NCI-H460 (cell line): ENCODE results near the gene FAM236A. TPM values are rescaled to one million over a fixed set of nuclear protein-coding genes. Genes with fewer than 3 reads are reported as not detected.
"Not testable (repeated sequence)": the region's sequence is repeated elsewhere in the genome, so short reads cannot be mapped to it uniquely, and the experiment has no call there.

Source experiments
- DNase-seq: peaks from one replicate; pipeline ENCODE4 v3.0.0-alpha.2; 2016; ENCODE audit warnings: low read depth; ENCODE audit errors: extremely low read depth
- polyA plus RNA-seq: library from polyadenylated mRNA; depleted of rRNA; stranded (reverse); fragments of >200 nt; gene quantifications from 2 replicates; pipeline ENCODE4 v1.2.3, GENCODE V29; 2014; cell fraction: nucleus; rRNA removed
- total RNA-seq: library from RNA; depleted of rRNA; stranded (reverse); fragments of >200 nt; shearing (Covaris generic); gene quantifications from 2 replicates; pipeline ENCODE4 v1.2.3, GENCODE V29; 2014; rRNA removed

Gene FAM236A
- not detected in 2 replicates for total RNA-seq
- not detected in 2 replicates for polyA plus RNA-seq

GRCh38 chrX:72937906-72938305 lies at the start of gene FAM236A:
TSS of gene FAM236A (plus strand) at chrX:72938206. CDS start at chrX:72938263, 57 bp downstream.
- DNase-seq, result not testable (repeated sequence)

GRCh38 chrX:72889740-72890139 lies 48.3 kb upstream of the FAM236A start:
- DNase-seq, result not testable (repeated sequence)

DNA sequence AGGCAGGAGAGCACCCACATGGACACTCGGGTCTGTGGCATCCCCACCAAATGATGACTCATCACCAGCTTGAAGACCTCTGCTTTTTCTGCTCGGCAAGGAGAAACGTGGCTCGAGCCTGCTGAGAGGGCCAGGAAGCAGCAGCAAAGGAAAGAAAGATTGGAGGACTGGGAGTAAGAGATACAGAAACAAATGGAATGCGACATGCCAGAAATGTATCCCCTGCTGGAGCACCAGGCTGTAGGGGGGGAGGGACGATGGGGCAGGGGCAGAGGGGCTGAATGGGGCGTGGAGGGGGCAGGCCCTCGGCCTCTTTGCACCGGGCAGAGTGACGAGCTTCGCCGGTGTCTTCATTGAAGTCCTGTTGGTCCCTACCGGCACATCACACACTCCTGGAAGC lies 25.7 kb upstream of the FAM236A start, which contains the start of gene FAM236C:
FAM236C (plus strand) TSS at position 301 of the 400 bp plus-strand sequence. CDS start 100 bp downstream, outside the sequence.
- not testable (repeated sequence) for DNase-seq

GRCh38 chrX:72916096-72916495 lies 21.9 kb upstream of the FAM236A start:
- DNase-seq, result not testable (repeated sequence)

GRCh38 chrX:72932283-72932682 lies 5.7 kb upstream of the FAM236A start:
- not testable (repeated sequence) for DNase-seq

GRCh38 chrX:72936455-72936854 lies 1.6 kb upstream of the FAM236A start:
- not testable (repeated sequence) for DNase-seq

GRCh38 chrX:72936882-72937455 lies 1.0 kb upstream of the FAM236A start:
- DNase-seq, result not testable (repeated sequence)

DNA sequence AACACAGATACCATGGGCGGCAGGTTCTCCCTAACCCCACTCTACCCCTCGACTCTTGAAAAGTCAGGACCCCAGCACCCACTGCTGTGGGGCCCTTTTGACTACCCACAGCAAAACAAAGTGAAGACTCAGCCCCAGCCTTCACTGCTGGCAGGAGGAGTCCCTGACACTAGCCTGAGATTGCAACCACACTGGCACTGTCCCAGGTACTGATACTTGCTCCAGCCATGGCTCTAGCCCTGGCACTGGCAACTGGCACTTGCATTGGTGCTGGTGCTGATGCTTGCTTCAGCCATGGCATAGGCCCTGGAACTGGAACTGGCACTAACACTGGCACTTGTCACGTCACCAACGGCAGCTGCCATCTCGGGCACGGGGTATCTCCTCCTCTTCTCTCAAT lies 4.3 kb downstream of the FAM236A start:
- DNase-seq, result not testable (repeated sequence)

DNA sequence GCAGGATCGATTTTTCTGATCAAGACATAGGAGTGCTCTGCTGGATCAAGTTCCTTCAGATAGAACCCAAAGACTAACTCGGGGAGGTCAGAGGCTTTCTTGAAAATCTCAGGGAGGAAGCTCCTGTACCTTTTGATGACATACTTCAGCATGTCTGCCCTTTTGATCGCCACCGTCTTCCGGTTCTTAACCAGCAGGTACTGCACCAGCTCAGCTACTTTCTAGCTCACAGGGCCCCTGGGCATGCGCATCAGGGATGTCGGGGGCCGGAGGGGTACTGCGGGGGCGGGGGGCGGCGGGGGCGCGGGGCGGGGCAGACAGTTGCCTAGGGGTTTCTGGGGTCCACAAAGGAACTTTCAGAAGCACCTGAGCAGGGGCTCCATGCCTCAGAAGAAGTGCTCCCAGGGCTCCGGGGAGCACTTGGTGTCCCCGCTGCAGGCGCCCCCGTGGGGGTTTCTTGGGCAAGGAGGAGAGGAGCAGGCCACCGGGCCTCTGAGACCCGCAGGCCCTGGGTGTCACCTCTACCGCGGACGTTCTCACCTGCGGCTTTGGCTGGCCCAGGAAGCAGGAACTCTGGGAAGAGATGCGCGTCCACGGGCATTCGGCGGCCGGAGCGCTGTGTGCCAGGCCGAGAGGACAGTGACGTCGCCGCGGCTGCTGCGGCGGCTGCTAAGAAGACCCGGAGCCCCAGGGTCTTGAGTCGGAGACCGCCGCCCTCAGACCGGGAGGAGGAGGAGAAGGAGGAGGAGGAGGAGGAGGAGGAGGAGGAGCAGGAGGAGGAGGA lies 5.2 kb downstream of the FAM236A start:
- DNase-seq, result not testable (repeated sequence)

DNA sequence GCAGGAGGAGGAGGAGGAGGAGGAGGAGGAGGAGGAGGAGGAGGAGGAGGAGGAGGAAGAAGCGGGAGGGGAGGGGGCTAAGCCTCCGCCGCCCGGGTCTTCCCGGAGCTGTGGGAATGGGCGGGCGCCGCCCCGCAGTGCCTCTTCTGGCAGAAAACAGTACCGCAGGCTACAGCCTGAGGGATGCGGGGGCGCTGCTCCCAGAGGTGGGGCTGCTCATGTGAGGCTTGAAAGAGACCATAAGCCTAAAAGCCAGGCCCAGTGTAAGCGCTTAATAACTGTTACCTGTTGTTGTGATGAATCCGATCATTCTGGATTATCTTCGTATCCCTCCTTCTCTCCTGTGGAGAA lies 5.8 kb downstream of the FAM236A start, which contains the start of gene DMRTC1:
DMRTC1 (minus strand) TSS at position 19 of the 351 bp plus-strand sequence. CDS start 68,143 bp downstream, outside the sequence.
- DNase-seq, result not testable (repeated sequence)

DNA sequence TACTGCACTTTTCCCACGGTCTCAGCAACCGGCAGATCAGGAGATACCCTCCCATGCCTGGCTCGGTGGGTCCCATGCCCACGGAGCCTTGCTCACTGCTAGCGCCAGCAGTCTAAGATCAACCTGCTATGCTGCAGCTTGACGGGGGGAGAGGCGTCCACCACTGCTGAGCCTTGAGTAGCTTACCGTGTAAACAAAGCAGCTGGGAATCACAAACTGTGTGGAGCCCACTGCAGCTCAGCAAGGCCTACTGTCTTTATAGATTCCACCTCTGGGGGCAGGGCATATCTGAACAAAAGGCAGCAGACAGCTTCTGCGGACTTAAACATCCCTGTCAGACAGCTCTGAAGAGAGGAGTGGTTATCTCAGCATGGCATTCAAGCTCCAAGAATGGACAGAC lies 22.0 kb downstream of the FAM236A start:
- DNase-seq, result not testable (repeated sequence)

GRCh38 chrX:72971859-72972258 lies 33.9 kb downstream of the FAM236A start:
- not testable (repeated sequence) for DNase-seq

GRCh38 chrX:72974885-72975284 lies 36.9 kb downstream of the FAM236A start:
- not testable (repeated sequence) for DNase-seq

DNA sequence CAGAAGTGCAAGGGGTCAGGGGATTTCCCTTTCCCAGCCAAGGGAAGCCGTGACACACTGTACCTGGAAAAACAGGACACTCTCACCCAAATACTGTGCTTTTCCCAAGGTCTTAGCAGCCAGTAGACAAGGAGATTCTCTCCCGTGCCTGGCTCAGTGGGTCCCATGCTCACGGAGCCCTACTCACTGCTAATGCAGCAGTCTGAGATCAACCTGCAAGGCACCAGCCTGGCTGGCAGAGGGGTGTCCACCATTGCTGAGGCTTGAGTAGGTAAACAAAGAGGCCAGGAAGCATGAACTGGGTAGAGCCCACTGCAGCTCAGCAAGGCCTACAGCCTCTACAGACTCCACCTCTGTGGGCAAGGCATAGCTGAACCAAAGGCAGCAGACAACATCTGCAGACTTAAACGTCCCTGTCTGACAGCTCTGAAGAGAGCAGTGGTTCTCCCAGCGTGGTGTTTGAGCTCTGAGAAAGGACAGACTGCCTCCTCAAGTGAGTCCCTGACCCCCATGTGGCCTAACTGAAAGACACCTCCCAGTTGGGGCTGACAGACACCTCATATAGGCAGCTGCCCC lies 43.0 kb downstream of the FAM236A start:
- not testable (repeated sequence) for DNase-seq

Other genes starting within 250 kb of the FAM236A start
- gene PHKA1, start 223.9 kb upstream of the FAM236A start, total RNA-seq, result 24.7 and 29.1 TPM in 2 replicates
- gene DMRTC1B, start 161.3 kb upstream of the FAM236A start, total RNA-seq, result not detected in 2 replicates
- gene FAM236B, start 155.5 kb upstream of the FAM236A start, total RNA-seq, result not detected in 2 replicates
- not detected in 2 replicates for gene FAM236D, start 130.0 kb upstream of the FAM236A start, total RNA-seq
- not detected in 2 replicates for gene FAM236C, start 25.6 kb upstream of the FAM236A start, total RNA-seq
- not detected in 2 replicates for gene DMRTC1, start 5.6 kb downstream of the FAM236A start, total RNA-seq
- gene PABPC1L2B, start 64.7 kb downstream of the FAM236A start, total RNA-seq, result not detected in 2 replicates
- not detected in 2 replicates for gene PABPC1L2A, start 141.3 kb downstream of the FAM236A start, total RNA-seq